Measurements from ENCODE around the gene MYRF.
A peak's percentile ranks its signal among the peaks of the same experiment; 100 is the strongest.

MYRF gene

GRCh38 chr11:61718621-61719302, 33.7 kb upstream of the MYRF start:
- DNase-seq (ENCODE audit: low spot score) = no peak

- no peak for DNase-seq (ENCODE audit: low spot score)
Measured at GRCh38 chr11:61719978-61720377, 32.5 kb upstream of the MYRF start.

GRCh38 chr11:61720597-61720996, 31.8 kb upstream of the MYRF start:
- no peak for DNase-seq (ENCODE audit: low spot score)

- no peak for DNase-seq (ENCODE audit: low spot score)
Measured at GRCh38 chr11:61724437-61724836, 28.0 kb upstream of the MYRF start.

- no peak for DNase-seq (ENCODE audit: low spot score)
Measured at GRCh38 chr11:61725781-61726231, 26.6 kb upstream of the MYRF start.

GRCh38 chr11:61726775-61727174, 25.7 kb upstream of the MYRF start:
- DNase-seq (ENCODE audit: low spot score) = no peak

- DNase-seq (ENCODE audit: low spot score) = no peak
Measured at GRCh38 chr11:61727401-61727811, 25.0 kb upstream of the MYRF start.

- DNase-seq (ENCODE audit: low spot score) = no peak
Measured at GRCh38 chr11:61728066-61728939, 24.1 kb upstream of the MYRF start.

GRCh38 chr11:61728940-61729219, 23.6 kb upstream of the MYRF start:
- no peak for DNase-seq (ENCODE audit: low spot score)

- no peak for DNase-seq (ENCODE audit: low spot score)
Measured at GRCh38 chr11:61730240-61730994, 22.0 kb upstream of the MYRF start.

GRCh38 chr11:61731211-61731951, 21.1 kb upstream of the MYRF start:
- no peak for DNase-seq (ENCODE audit: low spot score)

GRCh38 chr11:61731952-61732675, 20.3 kb upstream of the MYRF start:
- DNase-seq (ENCODE audit: low spot score) = no peak

GRCh38 chr11:61732705-61733104, 19.7 kb upstream of the MYRF start:
- DNase-seq (ENCODE audit: low spot score) = no peak

GRCh38 chr11:61733120-61733978, 19.1 kb upstream of the MYRF start:
- peak; percentile 87 for DNase-seq (ENCODE audit: low spot score)

GRCh38 chr11:61734767-61735166, 17.7 kb upstream of the MYRF start:
- DNase-seq (ENCODE audit: low spot score) = no peak

GRCh38 chr11:61735391-61735790, 17.0 kb upstream of the MYRF start:
- DNase-seq (ENCODE audit: low spot score) = no peak

- DNase-seq (ENCODE audit: low spot score) = no peak
Measured at GRCh38 chr11:61736310-61736709, 16.1 kb upstream of the MYRF start.

- no peak for DNase-seq (ENCODE audit: low spot score)
Measured at GRCh38 chr11:61737131-61737530, 15.3 kb upstream of the MYRF start.

- DNase-seq (ENCODE audit: low spot score) = no peak
Measured at GRCh38 chr11:61737636-61738386, 14.6 kb upstream of the MYRF start.

- no peak for DNase-seq (ENCODE audit: low spot score)
Measured at GRCh38 chr11:61738776-61739175, 13.7 kb upstream of the MYRF start.
